Gastrocnemius medialis (tissue), 4 donors: Measurements from ENCODE around the gene PCDH9.

ENCODE experiments used
- CTCF ChIP-seq, 5 experiments: fragments of 450-650 bp in 3 of 5; fragments of 200-600 bp in 2 of 5; sonication (generic) in 2 of 5; IDR thresholded peaks in 4 of 5; conservative IDR thresholded peaks in 1 of 5; 1 replicate in 4 of 5; 2 replicates in 1 of 5; pipeline ENCODE4 v1.5.1; 2016 to 2019; ENCODE audit warnings: antibody characterized with exemption in 5 of 5, mild to moderate bottlenecking in 3 of 5, moderate library complexity in 3 of 5
- POLR2A ChIP-seq, 2 donors: fragments of 450-650 bp; IDR thresholded peaks; one replicate each; pipeline ENCODE4 v1.6.1; 2017; ENCODE audit warnings: antibody characterized with exemption in 2 of 2, mild to moderate bottlenecking in 2 of 2, moderate library complexity in 2 of 2

GRCh38 chr13:66660468-66660813, 569.7 kb downstream of the PCDH9 start:
- no peak for TF ChIP-seq CTCF (IDR thresholded peaks at IDR 0.05 in 4 of 5, conservative IDR thresholded peaks at IDR 0.05 in 1 of 5)
- TF ChIP-seq POLR2A (IDR thresholded peaks at IDR 0.05): no peak
